ENCODE data around the gene PLXND1.

The PLXND1 gene

DNA sequence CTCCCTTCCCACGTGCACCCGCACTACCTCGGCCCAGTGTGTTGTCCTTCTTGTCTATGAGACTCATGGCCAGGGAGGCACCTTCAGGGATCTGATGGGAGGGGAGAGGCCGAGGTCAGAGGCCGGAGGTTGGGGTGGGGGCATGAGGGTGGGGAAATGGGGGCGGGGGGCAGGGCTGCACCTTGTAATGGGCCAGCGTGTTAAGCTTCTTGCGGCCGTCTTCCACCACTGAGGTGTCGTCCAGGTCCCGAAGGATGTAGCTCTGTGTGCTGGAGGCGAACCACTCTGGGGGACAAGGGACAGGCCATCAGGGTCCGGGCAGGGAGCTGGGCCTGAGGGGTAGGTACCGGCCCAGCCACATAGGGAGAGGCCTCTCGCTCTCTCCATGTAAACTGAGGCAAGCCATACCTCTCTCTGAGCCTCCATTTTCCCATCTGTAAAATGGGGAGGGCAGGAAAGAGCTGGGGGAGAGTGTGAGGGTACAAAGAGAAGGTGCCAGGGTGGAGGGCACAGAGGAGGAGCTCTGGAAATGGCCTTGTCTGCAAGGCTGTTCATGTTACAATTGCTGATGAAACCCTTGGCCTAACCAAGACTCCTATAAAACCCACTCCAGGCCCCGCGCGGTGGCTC is 44.7 kb downstream of the PLXND1 start:
- DNase-seq (ENCODE audit: low spot score), result no peak

DNA sequence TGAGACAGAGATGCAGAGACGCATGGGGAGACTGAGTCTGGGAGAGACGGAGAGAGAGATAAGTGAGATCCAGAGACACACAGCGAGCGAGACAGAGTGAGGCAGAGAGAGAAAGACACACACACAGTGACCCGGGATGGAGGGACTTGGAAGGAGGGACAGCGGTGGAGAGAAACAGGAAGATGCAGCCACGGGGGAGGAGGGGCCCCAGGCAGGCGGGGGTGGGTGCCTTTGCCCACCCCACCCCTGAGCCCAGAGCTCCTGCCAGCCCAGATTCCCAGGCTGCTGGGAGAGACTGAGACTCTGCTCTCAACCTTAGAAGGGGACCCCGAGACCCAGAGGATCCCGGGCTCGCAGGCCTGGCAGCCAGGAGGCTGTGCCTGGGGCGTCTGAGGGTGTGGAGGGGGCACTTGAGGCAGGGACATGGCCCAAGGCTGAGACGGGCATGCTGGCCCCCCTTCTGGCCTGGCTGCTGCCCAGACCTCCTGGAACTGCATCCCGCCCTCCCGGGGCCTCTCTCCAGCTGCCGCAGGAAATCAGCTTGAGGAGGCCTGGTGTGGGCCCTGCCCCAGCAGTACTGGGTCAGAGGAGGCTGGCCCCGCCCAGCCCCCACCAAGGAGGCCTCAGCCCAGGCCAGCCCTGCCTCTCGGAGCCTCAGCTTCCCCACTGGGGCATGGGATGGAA is 45.4 kb downstream of the PLXND1 start:
- no peak for DNase-seq (ENCODE audit: low spot score)

DNA sequence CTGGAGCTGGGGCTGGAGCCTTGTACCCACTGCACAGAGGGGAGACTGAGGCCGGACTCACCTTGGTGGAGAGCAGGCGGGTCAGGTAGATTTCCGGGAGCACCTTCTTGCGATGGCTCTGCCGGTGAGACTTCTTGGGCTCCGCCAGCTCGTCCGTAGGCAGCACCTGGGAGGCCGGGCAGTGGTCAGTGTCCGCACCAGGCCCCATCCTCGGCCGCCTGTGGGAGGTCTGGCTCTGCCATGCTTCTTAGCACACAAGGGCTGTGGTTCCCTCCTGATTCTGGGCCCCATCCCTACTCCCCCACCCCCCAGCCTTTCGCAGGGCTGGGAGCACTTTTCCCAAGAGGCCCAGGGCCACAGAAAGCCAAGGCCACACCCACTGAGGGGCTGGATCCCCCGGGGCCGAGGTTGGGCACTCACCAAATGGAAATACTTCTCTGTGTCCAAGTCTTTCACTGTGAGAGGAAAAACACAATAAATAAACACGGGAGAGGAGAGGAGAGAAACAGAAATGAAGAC is 46.1 kb downstream of the PLXND1 start:
- no peak for DNase-seq (ENCODE audit: low spot score)

DNA sequence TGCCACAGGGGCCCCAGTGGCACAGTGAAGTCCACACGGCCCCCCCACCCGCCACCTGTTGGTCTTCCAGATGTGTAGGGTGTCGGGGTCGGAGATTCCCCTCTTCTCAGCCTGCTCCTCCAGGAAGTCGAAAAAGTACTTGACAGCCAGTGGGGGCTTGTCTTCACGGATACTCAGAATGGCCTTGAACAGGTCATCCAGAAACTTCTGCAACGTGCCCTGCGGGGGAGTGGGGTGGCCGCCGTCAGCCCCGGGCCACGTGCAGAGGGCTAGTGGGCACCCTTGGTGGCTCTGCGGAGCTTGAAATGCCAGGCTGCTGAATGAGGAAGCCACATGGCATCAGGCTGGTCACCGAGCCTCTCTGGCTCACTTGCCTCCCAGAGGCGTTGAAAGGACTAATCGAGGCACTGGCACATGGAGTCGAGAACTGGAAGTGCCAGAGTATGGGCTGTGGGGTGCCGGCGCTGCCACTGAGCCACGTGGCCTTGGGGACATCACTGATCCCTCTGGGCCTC is 46.9 kb downstream of the PLXND1 start:
- no peak for DNase-seq (ENCODE audit: low spot score)

DNA sequence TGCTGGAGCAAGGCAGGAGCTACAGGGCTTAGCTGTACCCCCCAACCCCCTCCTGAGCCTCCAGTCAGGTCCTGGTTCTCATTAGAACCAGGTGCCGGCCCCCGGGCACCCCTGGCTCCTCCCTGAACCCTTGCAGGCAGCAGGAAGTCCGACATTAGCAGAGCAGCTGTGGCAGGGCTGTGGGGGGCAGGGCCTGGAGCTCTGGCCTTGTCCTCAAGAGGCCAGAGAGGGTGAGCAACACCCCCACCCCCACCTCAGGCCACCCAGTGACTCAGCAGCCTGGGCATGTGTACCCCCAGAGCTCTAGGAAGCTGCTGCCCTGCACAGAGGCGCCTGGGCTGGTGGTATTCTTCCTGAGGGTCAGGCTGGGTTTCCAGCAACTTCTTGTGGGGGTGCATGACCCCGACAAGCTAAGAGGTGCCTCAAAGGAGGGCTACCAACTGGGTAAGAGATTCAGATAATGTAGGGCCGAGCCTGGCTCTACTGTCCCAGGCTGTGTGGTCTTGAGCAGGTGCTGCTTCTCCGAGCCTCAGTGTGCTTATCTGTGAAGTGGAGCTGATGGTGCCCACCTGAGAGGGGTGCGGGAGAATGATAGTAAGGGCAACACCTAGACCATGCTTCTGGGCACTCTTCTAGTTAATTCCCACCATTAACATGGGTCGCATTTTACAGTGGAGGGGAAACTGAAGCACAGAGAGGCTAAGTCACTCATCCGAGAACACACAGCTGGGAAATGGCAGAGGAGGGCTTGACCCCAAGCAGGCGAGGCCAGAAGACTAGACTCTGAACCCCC is 47.5 kb downstream of the PLXND1 start:
- no peak for DNase-seq (ENCODE audit: low spot score)

DNA sequence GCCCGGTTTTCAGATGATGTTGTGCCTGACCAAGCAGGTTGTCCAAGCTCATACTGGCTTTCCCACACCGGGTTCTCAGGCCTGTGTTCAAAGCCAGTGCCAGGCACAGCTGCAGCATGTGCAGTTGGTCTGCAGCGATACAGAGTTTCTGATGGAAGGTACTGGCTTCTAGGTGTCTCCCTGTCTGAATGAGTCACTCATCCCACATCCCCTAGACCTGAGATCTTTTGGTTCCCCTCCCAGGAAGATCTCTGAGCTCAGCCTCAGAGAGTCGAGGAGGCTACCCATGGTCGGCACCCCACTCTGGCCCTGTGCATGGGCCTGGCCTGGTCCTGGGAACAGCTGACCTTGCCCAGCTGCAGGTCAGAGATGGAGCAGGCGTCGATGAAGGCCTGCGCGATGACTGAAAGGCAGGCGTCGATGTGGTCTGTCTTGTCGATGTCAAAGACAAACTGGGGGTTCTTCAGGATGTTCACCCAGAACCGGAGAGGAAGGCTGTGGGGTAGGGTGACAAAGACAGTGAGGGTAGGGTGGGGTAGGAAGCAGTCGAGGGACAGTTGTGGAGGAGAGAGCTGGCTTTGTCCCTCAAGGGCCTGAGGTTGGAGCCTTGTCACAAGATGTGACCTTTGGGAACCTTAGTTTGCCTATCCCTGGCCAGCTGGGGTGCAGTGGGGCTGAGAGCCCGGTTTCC is 48.2 kb downstream of the PLXND1 start:
- no peak for DNase-seq (ENCODE audit: low spot score)

DNA sequence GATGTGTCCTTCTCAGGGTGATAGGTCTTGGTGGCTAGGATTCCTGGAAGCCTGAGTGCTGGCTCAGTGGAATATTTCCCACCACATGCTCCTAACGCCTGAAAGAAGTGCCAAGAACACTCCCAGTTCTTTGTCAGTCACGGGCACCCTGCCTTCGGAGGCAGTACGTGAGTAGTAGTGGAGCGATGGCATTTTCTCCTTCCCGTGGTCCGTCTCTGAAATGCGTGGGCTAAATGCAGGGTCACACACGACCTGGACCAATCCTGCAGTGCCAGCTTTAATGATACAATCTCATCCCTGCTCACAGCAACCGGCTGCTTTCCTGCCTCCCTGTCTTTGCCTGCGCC is 49.0 kb downstream of the PLXND1 start:
- DNase-seq (ENCODE audit: low spot score), result no peak

DNA sequence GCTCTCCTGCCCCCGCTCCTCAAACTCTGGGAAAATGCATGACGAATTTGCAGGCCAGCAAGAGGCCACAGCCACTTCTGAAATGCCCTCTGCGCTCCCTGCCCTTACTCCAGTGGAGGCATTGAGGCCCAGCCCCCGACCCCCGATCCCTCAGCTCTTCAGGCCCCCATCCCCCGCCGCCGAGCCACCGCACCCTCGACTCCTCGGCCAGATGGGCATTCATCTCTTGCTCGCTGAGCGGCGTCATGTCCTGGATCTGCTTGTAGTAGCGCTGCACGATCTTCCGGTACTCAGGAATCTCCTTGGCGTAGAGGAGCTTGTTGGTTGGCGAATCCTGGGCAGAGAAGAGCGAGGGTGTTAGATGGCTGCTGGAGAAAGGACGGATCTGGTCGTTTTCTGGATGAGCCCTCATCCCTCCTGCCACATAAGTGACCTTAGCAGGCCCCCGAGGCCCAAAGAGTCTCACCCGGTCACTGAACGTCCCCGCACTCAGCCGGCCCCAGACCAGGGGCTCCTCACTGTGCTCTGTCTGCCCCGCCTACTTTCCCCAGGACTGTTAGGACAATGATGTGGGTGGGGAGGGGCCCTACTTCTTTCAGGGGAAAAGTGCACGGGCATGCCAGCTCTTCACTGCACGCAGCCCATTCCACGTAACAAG is 49.5 kb downstream of the PLXND1 start:
- no peak for DNase-seq (ENCODE audit: low spot score)

DNA sequence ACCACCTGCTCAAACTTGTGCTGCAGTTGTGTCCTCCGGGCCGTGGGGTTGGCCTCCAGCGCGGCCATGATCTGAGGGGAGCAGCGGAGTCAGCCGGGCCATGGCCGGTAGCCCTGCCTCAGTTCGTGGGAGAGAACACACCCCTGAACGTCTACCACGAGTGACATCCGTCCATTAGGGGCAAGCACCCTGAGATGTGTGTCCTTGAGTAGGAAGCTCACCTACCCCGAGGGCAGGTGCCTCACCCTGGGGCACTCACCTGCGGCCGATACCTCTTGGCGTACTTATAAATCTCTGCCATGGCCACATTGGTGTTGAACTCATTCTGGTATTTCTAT is 50.1 kb downstream of the PLXND1 start:
- DNase-seq (ENCODE audit: low spot score), result no peak

DNA sequence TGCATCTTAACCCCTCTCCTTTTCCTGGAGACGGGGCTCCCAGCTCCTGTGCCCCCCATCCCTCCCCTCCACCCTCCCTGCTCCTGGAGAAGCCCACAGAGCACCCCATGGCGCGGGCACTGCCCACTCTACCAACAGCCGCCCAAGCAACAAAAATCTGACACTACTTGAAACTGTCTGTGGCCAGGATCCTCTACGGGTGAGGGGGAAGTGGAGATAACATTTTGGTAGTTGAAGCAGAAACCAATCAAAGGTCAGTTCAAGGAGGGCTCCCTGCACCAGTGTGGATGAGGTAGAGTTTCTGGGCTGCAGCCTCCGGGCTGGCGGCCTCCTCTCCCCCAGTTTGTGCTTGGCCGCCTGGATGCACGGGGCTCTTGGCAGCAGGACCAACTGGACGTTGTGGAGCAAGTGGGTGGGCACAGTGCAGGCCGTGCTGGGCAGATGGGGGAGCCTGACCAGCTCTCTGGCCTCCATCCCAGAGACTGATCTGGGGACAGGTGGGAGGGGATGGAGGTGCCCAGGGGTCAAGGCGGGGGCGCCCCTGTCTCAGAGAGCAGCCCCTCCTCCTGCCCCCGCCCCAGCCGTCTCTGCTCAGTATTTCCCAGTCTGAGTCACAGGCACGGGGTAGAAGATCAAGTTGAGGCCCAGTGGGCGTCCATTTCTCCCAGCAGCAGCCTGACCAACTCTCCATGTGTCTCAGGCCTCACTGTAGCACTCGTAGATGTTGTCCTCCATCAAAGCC is 50.7 kb downstream of the PLXND1 start:
- no peak for DNase-seq (ENCODE audit: low spot score)

DNA sequence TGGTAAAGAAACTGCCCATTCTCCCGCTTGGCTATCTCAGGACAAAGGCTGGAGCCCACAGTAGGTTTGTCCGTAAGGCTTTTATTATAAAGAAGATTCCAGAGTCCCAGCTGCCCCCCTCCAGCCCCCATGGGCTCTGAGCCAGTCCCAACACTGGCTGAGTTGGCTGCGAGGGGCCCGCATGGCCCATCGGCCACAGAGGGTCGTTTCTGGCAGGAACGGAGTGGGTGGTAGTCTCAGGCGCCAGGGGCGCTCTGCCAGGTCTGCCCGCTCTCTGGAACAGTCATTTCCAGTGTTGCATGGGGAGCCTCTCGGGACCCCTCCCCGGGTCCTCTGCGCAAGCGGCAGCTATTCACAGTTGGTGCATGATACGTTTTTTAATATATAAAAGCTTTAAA is 51.3 kb downstream of the PLXND1 start:
- DNase-seq (ENCODE audit: low spot score), result no peak

DNA sequence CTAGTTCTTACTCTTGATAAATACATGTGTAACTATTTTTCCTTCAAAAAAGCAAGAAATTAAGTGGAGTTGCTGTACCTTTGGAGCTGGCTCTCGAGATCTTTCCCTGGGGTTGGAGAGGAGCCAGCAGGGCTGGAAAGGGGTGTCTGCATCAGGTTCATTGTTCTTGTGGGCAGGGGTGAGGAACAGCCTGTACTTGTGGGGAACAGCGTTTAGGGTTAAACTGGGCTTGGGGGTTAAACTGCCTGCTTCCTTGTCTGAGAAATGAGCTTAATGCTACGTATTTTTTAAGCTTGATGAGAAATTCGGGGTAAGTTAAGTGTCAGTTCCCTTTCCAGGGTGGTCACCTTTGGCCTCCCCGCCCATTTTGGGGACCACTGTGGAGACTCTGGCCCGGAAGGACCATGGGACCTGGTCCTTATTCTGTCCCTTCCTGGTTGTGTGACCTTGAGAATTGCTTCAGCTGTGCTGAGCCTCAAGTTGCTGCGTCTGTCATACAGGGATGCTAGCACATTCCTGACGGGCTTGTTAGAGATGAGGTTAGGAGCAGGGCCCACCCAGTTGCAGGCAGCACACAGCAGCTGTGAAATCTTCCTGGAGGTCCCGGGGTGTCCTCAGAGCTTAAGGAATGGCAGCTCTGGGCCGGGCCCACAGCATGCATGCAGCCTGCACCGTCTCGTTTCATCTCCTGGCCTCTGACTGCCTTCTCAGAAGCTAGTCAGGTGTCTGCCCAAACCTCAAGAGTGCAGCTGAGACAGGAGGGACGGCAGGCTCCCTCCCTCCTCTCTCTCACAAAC is 51.9 kb downstream of the PLXND1 start:
- no peak for DNase-seq (ENCODE audit: low spot score)

DNA sequence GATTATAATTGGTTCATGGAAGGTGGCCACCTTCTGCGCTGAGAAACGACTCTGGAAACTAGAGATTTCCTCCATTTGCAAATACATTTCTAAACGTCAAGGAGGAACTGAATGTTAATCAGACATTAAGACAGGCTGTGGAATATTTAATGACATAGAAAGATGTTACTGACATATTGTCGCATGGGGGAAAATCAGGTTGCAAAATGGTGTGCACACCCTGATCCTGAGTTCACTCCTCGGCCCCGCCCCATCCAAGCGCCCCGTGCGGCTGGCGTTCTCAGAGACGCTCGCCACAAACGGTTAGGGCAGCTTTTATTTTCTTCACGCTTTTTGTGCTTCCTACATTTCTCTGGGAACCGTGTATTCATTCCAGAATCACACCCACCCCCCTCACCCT is 52.8 kb downstream of the PLXND1 start:
- no peak for DNase-seq (ENCODE audit: low spot score)

DNA sequence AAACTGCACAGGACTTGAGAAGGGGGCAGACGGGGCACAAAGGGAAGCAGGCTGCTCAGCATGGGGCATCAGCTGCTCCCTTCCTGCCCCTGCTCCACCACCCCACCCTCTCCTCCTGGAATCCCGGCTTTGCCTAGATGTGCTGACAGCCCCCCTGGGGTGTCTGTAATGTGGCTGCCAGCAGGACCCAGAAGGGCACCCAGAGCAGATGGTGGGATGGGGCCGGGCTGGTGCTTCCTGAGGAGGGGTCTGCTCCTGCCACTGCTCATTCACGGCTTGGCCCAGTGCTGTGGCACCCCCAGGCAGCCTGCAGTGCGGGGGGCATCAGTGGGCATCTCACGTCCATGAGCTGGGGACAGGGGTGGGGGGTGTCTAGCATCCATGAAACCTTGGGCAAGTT is 53.3 kb downstream of the PLXND1 start:
- DNase-seq (ENCODE audit: low spot score), result no peak

DNA sequence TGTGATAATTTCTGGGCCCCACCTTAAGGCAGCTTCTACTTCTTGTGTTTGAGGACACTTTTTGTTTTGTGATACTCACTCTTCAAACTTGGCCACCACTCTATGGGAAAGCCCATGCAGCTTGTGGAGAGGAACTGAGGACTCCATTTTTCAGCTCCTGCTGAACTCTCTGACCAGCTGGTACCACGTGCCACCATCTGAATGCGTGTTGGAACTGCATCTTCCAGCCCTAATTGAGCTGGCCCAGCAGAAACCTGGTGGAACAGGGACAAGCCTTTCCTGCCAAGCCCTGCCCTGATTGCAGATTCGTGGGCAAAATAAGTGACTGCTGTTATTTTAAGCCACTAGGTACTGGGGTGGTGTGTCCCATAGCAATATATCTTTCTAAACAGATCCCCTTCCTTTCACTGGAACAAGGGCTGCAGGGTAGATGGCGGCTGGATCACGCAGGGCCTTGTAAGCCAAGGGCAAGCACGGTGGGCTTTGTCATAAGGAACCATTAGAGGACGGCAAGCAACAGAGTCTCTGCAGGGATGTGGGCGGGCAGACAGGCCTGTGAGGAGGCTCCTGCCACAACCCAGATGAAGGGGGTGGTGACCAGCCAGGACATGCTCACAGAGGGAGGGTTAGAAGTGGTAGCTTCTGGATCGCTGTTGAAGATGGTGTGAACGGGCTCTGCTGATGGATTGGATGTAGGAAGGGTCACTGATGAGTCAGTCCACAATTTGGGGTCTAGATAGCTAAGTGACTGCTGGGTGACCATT is 54.0 kb downstream of the PLXND1 start:
- no peak for DNase-seq (ENCODE audit: low spot score)

DNA sequence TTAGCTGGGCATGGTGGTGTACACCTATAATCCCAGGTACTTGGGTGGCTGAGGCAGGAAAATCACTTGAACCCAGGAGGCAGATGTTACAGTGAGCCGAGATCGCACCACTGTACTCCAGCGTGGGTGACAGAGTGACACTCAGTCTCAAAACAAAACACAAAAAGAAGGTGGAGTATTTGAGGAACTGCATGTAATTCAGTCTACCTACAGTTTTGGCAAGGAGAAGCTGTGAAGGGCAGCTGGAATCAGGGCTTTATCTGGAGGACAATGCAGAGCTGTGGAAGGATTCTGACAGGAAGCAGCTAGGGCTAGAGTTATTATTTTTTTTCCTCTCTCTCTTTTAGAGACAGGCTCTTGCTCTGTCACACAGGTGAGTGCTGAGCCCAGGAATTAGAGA is 56.7 kb downstream of the PLXND1 start:
- DNase-seq (ENCODE audit: low spot score), result no peak

DNA sequence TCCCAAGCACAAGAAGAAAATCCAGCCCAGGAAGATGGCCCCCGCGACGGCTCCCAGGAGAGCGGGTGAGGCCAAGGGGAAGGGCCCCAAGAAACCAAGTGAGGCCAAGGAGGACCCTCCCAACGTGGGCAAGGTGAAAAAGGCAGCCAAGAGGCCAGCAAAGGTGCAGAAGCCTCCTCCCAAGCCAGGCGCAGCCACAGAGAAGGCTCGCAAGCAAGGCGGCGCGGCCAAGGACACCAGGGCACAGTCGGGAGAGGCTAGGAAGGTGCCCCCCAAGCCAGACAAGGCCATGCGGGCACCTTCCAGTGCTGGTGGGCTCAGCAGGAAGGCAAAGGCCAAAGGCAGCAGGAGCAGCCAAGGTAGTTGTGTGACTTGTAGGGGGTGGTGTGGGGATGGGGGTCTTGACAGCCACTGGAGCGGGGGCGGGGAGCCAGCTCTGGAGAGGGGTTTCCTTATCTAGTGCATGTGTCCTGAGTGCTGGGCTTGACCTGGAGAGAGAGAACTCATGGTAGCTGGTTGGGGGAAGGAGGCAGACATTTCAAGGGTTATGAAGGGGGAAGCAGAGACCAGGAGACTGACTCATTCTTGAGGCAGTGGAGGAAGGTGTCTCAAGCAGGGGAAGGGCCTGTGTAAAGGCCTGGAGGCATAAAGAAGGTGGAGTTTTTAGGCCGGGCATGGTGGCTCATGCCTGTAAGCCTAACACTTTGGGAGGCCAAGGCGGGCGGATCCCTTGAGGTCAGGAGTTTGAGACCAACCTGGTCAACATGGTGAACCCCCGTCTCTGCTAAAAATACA is 57.3 kb downstream of the PLXND1 start:
- no peak for DNase-seq (ENCODE audit: low spot score)

DNA sequence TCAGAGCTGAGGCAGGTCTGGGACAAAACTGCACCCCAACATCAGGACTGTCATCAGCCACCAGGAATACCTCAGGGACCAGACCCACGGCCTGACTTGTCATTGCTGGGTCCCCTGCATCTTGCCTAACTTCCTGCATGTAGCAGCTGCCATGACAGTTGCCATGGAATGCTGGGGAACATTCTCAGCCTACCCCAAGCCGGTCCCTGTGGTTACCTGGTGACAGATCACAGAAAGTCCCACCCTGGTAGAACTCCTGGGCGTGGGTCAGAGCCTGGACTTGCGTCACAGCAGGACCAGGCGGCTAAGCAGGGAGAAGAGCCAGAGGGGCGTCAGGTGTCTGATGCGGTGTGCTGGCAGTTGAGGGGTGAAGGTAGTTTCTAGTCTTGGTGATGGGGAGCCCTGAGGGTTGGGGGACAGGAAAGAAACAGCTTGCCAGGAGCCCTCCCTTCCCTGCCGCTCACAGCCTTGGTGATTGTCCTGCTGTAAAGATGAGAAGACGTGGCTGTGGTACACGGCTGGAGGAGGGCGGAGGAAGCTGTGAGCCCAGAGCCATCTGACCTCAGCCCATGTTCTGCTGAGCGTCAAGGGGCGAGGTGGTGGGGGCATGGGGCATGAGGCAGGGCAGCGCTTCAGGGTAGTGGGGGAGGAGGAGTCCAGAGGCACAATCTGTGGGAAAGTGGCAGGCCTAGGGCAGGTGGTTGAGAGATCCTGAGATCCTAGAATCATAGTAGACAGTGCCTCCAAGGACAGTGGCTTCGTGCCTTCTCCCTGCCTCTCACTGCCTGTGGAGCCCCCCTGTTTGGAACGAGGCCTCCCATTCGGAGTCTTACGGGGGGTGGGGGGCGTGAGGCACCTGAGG is 58.1 kb downstream of the PLXND1 start:
- no peak for DNase-seq (ENCODE audit: low spot score)
